Astrocyte of the cerebellum (primary cell): Measurements from ENCODE around the gene FXYD6.
A peak's percentile ranks its signal among the peaks of the same experiment; 100 is the strongest.

Experiments
- DNase-seq: peaks from one replicate; pipeline ENCODE4 v3.0.0-alpha.2; 2011; ENCODE audit warnings: low read depth
- H3K4me3 ChIP-seq: 2 replicates; pipeline ENCODE4 v1.5.1; 2011; ENCODE audit warnings: mild to moderate bottlenecking, low read depth, low read length, moderate library complexity
- in situ Hi-C: cut with HindIII; loops from 2 replicates; pipeline ENCODE4 v1.10.0; 2017; ENCODE audit warnings: low sequenced_read_pairs
- TF ChIP-seq, protein P1 (sequence below): IDR thresholded peaks from 2 replicates; pipeline ENCODE4 v1.5.1; 2012; ENCODE audit warnings: low read length, low read depth, moderate library complexity, mild to moderate bottlenecking; ENCODE audit errors: missing control alignments

The FXYD6 gene

DNA sequence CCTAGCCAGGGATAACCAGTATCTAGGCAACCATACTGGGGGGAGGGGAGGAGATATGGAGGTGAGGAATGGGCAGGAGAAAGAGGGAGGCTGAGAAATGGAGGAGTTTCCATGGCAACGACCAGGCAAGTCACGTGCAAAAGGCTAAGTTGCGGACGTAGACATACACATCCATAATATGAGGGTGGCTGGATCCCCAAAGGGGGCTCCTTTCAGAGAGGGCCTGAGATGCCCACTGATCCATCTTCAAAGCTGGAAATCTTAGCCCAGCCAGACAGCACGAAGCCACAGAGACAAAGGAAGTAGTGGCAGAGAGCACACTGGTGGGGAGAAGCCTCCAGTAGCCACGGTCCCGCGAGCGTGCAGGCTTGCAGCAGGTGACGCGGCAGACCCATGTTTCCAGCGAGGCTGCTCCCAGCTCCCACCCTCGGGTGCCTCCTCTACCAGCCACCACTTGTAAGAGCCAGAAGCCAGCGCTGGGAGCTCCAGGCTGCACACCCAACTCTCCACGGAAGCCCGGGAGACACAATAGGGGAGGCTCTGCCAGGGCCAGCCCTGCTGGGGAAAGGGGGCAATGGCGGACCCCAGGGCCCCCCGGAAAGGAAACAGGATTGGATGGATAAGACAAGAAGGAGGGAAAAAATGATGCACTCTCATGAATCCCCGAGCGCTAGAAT, 938 bp downstream of the FXYD6 start:
- in situ Hi-C loops, result no loop called here
- no peak for DNase-seq
- TF ChIP-seq, protein P1, sequence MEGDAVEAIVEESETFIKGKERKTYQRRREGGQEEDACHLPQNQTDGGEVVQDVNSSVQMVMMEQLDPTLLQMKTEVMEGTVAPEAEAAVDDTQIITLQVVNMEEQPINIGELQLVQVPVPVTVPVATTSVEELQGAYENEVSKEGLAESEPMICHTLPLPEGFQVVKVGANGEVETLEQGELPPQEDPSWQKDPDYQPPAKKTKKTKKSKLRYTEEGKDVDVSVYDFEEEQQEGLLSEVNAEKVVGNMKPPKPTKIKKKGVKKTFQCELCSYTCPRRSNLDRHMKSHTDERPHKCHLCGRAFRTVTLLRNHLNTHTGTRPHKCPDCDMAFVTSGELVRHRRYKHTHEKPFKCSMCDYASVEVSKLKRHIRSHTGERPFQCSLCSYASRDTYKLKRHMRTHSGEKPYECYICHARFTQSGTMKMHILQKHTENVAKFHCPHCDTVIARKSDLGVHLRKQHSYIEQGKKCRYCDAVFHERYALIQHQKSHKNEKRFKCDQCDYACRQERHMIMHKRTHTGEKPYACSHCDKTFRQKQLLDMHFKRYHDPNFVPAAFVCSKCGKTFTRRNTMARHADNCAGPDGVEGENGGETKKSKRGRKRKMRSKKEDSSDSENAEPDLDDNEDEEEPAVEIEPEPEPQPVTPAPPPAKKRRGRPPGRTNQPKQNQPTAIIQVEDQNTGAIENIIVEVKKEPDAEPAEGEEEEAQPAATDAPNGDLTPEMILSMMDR, result no peak
- peak overlapping the region; percentile 46 for H3K4me3 ChIP-seq

- in situ Hi-C loops, result no loop called here
- no peak overlapping the region for H3K4me3 ChIP-seq
- DNase-seq, result no peak
- TF ChIP-seq, protein P1, result no peak
These were observed 1.5 kb downstream of the FXYD6 start for GRCh38 chr11:117874910-117875381.

- TF ChIP-seq, protein P1, result no peak
- no peak overlapping the region for H3K4me3 ChIP-seq
These were observed 2.1 kb downstream of the FXYD6 start for GRCh38 chr11:117874253-117874909.

DNA sequence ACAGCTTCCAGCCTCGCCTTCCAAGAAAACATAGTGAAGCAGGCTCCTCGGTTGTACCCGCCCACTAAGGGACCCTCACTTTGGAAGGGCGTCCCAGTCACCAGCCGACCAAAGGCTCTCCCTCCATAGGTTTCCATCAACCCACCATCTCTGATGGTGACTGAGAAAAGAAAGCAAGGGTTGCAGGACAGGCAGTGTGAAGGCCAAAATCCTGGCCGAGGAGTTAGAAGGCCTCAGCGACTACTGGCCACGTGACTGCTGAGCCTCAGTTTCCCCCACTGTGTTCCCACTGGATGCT, 2.7 kb downstream of the FXYD6 start:
- in situ Hi-C loops, result no loop called here
- H3K4me3 ChIP-seq, result no peak overlapping the region
- no peak for DNase-seq

More at GRCh38 chr11:117874253-117874909, 2.1 kb downstream of the FXYD6 start:
- DNase-seq, result no peak
- in situ Hi-C loops, result no loop called here

DNA sequence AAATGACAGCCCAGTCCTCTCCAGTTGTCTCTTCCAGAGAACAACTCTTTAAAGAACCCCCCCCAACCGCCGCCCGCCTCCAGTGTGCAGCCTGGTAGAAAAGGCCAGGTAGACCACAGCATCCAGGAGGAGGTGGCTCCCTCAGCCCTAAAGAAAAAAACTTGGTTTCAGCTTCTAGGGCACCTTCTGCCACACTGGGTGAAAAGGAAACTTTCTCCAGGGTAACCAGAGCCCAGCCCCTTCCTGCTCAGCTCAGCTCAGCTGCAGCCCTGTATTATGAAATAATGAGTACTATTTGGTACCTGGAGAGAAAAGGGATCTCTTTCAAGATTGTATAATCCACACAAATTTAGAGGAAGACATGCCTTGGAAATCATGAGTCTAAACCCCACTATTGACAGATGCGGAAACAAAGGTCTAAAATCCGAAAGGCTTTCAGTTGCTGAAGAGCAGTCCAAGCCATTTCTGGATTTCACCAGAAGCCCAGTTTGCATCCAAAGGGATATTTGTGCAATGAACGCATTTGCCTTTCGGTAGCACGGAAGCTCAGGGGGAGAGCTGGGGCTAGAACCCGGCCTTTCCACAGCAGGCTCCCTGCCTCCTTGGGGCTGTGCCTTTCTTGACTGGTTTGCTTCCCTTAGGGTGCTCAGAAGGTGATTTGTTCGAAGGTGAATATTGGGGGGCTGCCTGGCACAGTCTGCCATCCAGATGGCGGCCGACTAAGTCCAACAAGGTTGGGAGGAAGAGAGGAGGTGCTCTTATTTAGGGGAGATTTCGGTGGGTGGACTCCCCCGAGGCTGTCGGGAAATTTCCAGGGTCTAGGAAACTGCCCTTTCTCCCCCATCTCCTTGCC, 3.3 kb downstream of the FXYD6 start:
- no peak for DNase-seq
- H3K4me3 ChIP-seq, result no peak overlapping the region
- TF ChIP-seq, protein P1, result no peak
- in situ Hi-C loops, result no loop called here

More for the DNA sequence above, 2.7 kb downstream of the FXYD6 start:
- TF ChIP-seq, protein P1, result no peak

DNA sequence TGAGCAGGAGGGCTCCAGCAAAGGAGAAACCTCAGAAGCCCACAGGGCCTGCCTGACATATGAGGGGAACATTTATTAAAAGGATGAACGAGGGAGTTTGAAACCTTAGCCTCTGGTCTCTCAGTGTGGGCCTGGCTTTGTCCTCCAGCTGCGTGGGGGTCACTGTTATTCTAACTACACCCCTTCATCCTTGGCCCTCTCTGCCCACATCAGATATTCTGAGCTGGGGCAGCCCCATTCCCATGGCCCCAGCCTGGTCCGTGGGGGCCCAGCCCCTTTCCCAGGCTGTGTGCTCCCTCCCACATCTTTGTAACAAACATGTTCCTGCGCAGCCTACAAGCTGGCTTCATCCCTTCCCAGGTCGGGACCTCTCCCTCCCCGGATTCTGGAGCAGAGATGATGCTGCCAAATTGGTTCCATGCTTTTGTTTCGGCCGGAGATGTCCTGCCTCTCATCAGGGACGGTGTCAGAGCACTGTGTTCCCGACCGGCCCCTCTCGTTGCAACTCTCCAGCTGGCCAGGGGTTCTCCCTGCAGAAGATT, 4.0 kb downstream of the FXYD6 start:
- in situ Hi-C loops, result no loop called here
- no peak overlapping the region for H3K4me3 ChIP-seq
- DNase-seq, result no peak
- TF ChIP-seq, protein P1, result no peak
